HepG2 (cell line): Measurements from ENCODE around the gene RTEL1. TPM values are rescaled to one million over a fixed set of nuclear protein-coding genes. Genes with fewer than 3 reads are reported as not detected.
A peak's percentile ranks its signal among the peaks of the same experiment; 100 is the strongest.

Experiments used
- ARNTL ChIP-seq: sonication (generic); formaldehyde crosslinking; IDR thresholded peaks from 2 replicates; pipeline ENCODE4 v1.4.0; 2020; ENCODE audit warnings: mild to moderate bottlenecking, missing genetic modification reagents
- ELF1 ChIP-seq: sonication (generic); formaldehyde crosslinking; IDR thresholded peaks from 2 replicates; pipeline ENCODE4 v1.4.0; 2020; ENCODE audit warnings: missing genetic modification reagents
- SCMH1 ChIP-seq: sonication (generic); formaldehyde crosslinking; IDR thresholded peaks from 2 replicates; pipeline ENCODE4 v1.9.0; 2021; ENCODE audit warnings: missing genetic modification reagents, mild to moderate bottlenecking, borderline replicate concordance
- SMYD3 ChIP-seq: sonication (generic); formaldehyde crosslinking; IDR thresholded peaks from 2 replicates; pipeline ENCODE4 v1.8.1; 2023; ENCODE audit warnings: mild to moderate bottlenecking, missing genetic modification reagents
- SRF ChIP-seq: IDR thresholded peaks from 2 replicates; pipeline ENCODE4 v1.6.1; 2011; ENCODE audit warnings: mild to moderate bottlenecking, low read depth, low read length, moderate library complexity
- THYN1 ChIP-seq: sonication (generic); formaldehyde crosslinking; IDR thresholded peaks from 2 replicates; pipeline ENCODE4 v1.8.1; 2023; ENCODE audit warnings: low read depth, mild to moderate bottlenecking, moderate library complexity, missing genetic modification reagents, borderline replicate concordance
- YEATS2 ChIP-seq: sonication (generic); formaldehyde crosslinking; IDR thresholded peaks from 2 replicates; pipeline ENCODE4 v1.4.0; 2020; ENCODE audit warnings: missing genetic modification reagents, borderline replicate concordance
- ZNF224 ChIP-seq: sonication (generic); formaldehyde crosslinking; IDR thresholded peaks from 2 replicates; pipeline ENCODE4 v1.5.0; 2020; ENCODE audit warnings: mild to moderate bottlenecking, missing genetic modification reagents
- ZNF567 ChIP-seq: sonication (generic); formaldehyde crosslinking; IDR thresholded peaks from 2 replicates; pipeline ENCODE4 v1.8.1; 2023; ENCODE audit warnings: mild to moderate bottlenecking, missing genetic modification reagents, borderline replicate concordance
- polyA plus RNA-seq, 8 experiments: library from polyadenylated mRNA; depleted of rRNA in 3 of 8; stranded (reverse) in 7 of 8; unstranded in 1 of 8; fragments of >200 nt; fragmentation: Illumina TruSeq in 4 of 8; extraction: Trizol in 4 of 8; gene quantifications; 2 replicates each; pipeline versions ENCODE4 v1.2.1 to v1.2.3, GENCODE V29; 2011 to 2016; ENCODE audit warnings: low read depth in 4 of 8, missing spikeins in 1 of 8, mixed read lengths in 1 of 8; ENCODE audit not compliant: insufficient read depth in 1 of 8
- total RNA-seq, 5 experiments: library from RNA; depleted of rRNA; stranded (reverse); fragments of >200 nt; fragmentation: Illumina TruSeq; extraction: Trizol; gene quantifications; 2 replicates each; pipeline ENCODE4 v1.2.3, GENCODE V29; 2016; ENCODE audit warnings: low read depth in 1 of 5
- TF ChIP-seq, protein P1 (sequence below): sonication (generic); formaldehyde crosslinking; IDR thresholded peaks from 2 replicates; pipeline ENCODE4 v1.8.1; 2023; ENCODE audit warnings: mild to moderate bottlenecking, missing genetic modification reagents
- TF ChIP-seq, protein P2 (sequence below), 2 experiments: fragments of 450-650 bp in 1 of 2; sonication (generic) in 1 of 2; formaldehyde crosslinking in 1 of 2; IDR thresholded peaks; 2 replicates each; pipeline versions ENCODE4 v1.6.1 to v1.8.0; 2016 to 2022; ENCODE audit warnings: antibody characterized with exemption in 1 of 2, mild to moderate bottlenecking in 1 of 2, missing genetic modification reagents in 1 of 2
- TF ChIP-seq, protein P3 (sequence below): sonication (generic); formaldehyde crosslinking; IDR thresholded peaks from 2 replicates; pipeline ENCODE4 v1.5.0; 2020; ENCODE audit warnings: missing genetic modification reagents, mild to moderate bottlenecking, borderline replicate concordance
- TF ChIP-seq, protein P4 (sequence below): sonication (generic); formaldehyde crosslinking; IDR thresholded peaks from 2 replicates; pipeline ENCODE4 v1.5.0; 2020; ENCODE audit warnings: mild to moderate bottlenecking, missing genetic modification reagents
- TF ChIP-seq, protein P5 (sequence below): sonication (generic); formaldehyde crosslinking; IDR thresholded peaks from 2 replicates; pipeline ENCODE4 v1.5.0; 2020; ENCODE audit warnings: missing genetic modification reagents

The RTEL1 gene
- total and polyA plus RNA-seq, 2 of the 13 experiments (the other 11 are each of a cell fraction or from before 2014, with no cell fraction given), result 21.8 to 36.4 TPM

DNA sequence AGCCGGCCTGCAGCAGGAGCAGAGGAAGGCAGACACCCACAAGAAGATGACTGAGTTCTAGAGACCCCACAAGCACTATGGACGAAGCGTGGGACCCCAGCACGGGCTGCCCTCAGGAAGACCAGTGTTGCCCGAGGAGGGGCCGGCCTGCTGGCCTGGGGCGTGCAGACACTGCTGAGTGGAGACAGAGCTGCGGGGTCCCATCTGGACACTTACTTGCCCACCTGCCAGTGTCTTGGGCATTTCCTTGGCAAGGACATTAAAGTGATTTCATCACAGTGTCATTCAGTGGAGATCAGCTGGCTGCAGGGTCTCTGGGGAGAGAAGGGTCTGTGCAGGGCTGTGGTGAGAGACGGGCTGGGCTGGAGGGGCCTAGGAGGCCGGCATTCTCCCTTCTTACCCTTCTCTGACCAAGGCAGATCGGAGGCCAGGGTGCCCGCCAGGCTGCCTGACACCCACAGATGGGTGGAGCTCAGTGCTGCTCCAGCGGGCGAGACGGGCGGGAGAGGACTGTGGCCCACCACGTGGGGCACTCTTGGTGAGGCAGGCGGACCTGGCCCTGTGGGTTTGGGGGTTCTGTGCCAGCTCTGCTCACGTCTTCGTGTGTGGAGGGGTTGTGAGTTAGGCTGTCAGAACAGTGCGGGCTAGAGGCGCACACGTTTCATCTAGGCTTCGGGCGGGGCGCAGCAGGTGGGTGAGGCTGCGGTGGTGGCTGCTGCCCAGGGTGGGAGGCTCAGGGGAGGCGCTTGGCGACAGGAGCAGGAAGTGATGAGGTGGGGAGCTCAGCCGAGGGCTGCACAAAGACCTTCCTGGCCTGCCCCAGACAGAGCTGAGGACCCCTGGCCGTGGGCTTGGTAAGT, 78.0 kb downstream of the RTEL1 start, which contains the start of gene LIME1 (continued):
- TF ChIP-seq, protein P1, sequence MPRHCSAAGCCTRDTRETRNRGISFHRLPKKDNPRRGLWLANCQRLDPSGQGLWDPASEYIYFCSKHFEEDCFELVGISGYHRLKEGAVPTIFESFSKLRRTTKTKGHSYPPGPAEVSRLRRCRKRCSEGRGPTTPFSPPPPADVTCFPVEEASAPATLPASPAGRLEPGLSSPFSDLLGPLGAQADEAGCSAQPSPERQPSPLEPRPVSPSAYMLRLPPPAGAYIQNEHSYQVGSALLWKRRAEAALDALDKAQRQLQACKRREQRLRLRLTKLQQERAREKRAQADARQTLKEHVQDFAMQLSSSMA (CRISPR knock-in tag), result peak; percentile 48; the same call in 1 of the 2 replicates
- TF ChIP-seq SRF (no peak), ZNF224 (CRISPR knock-in tag) (no peak), ZNF567 (CRISPR knock-in tag) (no peak), ARNTL (CRISPR knock-in tag) (0 out of 2 replicates have a peak, but pooled peaks have one; percentile 3), YEATS2 (CRISPR knock-in tag) (no peak), THYN1 (CRISPR knock-in tag) (no peak), SCMH1 (CRISPR knock-in tag) (no peak), SMYD3 (CRISPR knock-in tag) (no peak), ELF1 (CRISPR knock-in tag) (no peak)
- TF ChIP-seq, protein P2, sequence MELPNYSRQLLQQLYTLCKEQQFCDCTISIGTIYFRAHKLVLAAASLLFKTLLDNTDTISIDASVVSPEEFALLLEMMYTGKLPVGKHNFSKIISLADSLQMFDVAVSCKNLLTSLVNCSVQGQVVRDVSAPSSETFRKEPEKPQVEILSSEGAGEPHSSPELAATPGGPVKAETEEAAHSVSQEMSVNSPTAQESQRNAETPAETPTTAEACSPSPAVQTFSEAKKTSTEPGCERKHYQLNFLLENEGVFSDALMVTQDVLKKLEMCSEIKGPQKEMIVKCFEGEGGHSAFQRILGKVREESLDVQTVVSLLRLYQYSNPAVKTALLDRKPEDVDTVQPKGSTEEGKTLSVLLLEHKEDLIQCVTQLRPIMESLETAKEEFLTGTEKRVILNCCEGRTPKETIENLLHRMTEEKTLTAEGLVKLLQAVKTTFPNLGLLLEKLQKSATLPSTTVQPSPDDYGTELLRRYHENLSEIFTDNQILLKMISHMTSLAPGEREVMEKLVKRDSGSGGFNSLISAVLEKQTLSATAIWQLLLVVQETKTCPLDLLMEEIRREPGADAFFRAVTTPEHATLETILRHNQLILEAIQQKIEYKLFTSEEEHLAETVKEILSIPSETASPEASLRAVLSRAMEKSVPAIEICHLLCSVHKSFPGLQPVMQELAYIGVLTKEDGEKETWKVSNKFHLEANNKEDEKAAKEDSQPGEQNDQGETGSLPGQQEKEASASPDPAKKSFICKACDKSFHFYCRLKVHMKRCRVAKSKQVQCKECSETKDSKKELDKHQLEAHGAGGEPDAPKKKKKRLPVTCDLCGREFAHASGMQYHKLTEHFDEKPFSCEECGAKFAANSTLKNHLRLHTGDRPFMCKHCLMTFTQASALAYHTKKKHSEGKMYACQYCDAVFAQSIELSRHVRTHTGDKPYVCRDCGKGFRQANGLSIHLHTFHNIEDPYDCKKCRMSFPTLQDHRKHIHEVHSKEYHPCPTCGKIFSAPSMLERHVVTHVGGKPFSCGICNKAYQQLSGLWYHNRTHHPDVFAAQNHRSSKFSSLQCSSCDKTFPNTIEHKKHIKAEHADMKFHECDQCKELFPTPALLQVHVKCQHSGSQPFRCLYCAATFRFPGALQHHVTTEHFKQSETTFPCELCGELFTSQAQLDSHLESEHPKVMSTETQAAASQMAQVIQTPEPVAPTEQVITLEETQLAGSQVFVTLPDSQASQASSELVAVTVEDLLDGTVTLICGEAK (IDR thresholded peaks at IDR 0.05), result no peak
- TF ChIP-seq, protein P2 (CRISPR knock-in tag; IDR thresholded peaks at IDR 0.05), result no peak
- TF ChIP-seq, protein P3, sequence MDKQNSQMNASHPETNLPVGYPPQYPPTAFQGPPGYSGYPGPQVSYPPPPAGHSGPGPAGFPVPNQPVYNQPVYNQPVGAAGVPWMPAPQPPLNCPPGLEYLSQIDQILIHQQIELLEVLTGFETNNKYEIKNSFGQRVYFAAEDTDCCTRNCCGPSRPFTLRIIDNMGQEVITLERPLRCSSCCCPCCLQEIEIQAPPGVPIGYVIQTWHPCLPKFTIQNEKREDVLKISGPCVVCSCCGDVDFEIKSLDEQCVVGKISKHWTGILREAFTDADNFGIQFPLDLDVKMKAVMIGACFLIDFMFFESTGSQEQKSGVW (CRISPR knock-in tag), result no peak
- TF ChIP-seq, protein P4, sequence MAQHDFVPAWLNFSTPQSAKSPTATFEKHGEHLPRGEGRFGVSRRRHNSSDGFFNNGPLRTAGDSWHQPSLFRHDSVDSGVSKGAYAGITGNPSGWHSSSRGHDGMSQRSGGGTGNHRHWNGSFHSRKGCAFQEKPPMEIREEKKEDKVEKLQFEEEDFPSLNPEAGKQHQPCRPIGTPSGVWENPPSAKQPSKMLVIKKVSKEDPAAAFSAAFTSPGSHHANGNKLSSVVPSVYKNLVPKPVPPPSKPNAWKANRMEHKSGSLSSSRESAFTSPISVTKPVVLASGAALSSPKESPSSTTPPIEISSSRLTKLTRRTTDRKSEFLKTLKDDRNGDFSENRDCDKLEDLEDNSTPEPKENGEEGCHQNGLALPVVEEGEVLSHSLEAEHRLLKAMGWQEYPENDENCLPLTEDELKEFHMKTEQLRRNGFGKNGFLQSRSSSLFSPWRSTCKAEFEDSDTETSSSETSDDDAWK, result no peak
- TF ChIP-seq, protein P5, sequence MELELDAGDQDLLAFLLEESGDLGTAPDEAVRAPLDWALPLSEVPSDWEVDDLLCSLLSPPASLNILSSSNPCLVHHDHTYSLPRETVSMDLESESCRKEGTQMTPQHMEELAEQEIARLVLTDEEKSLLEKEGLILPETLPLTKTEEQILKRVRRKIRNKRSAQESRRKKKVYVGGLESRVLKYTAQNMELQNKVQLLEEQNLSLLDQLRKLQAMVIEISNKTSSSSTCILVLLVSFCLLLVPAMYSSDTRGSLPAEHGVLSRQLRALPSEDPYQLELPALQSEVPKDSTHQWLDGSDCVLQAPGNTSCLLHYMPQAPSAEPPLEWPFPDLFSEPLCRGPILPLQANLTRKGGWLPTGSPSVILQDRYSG (CRISPR knock-in tag), result no peak
